Nephron (organoid): ENCODE measurements around the gene R3HDM2.
"Not testable (repeated sequence)": the region's sequence is repeated elsewhere in the genome, so short reads cannot be mapped to it uniquely, and the experiment has no call there.

Experiments used
- H3K27ac Mint-ChIP-seq, 3 experiments: 2 replicates each; pipeline ENCODE4 v1.8.0; 2020; ENCODE audit warnings: mixed read lengths in 3 of 3, mild to moderate bottlenecking in 2 of 3, moderate library complexity in 1 of 3
- H3K27me3 Mint-ChIP-seq: 2 replicates; pipeline ENCODE4 v1.8.0; 2021; ENCODE audit warnings: low read depth, mild to moderate bottlenecking, moderate library complexity, mixed read lengths
- H3K36me3 Mint-ChIP-seq: 2 replicates; pipeline ENCODE4 v1.8.0; 2020; ENCODE audit warnings: low read depth, mixed read lengths
- H3K4me1 Mint-ChIP-seq: 2 replicates; pipeline ENCODE4 v1.8.0; 2020; ENCODE audit warnings: mixed read lengths
- H3K4me3 Mint-ChIP-seq, 3 experiments: 2 replicates each; pipeline ENCODE4 v1.8.0; 2020; ENCODE audit warnings: mild to moderate bottlenecking in 3 of 3, mixed read lengths in 3 of 3, moderate library complexity in 2 of 3
- H3K9me3 Mint-ChIP-seq: 2 replicates; pipeline ENCODE4 v1.8.0; 2020; ENCODE audit warnings: mixed read lengths
- CTCF ChIP-seq, 3 experiments: fragments of 200-600 bp; sonication (generic); IDR thresholded peaks; one replicate each; pipeline ENCODE4 v1.5.0; 2021; ENCODE audit warnings: antibody characterized with exemption in 3 of 3; ENCODE audit not compliant: unreplicated experiment in 3 of 3

The R3HDM2 gene

GRCh38 chr12:57341275-57341990, 89.4 kb downstream of the R3HDM2 start:
- Mint-ChIP-seq H3K27me3 (no peaks in the 10 kb centered on the region), H3K36me3 (peaks cover 35% of the 10 kb centered on the region), H3K27ac (peak overlapping the region in 1 of 3 experiments; percentile 61), H3K4me1 (peaks cover 32% of the 10 kb centered on the region), H3K4me3 (no peak overlapping the region), H3K9me3 (peaks cover 1% of the 10 kb centered on the region)
- no peak for TF ChIP-seq CTCF (IDR thresholded peaks at IDR 0.05; ENCODE audit: unreplicated experiment in 3 of 3)

- no peaks in the 10 kb centered on the region for H3K9me3 Mint-ChIP-seq
- H3K4me1 Mint-ChIP-seq = peaks cover 32% of the 10 kb centered on the region
- H3K36me3 Mint-ChIP-seq = peaks cover 31% of the 10 kb centered on the region
- no peak for TF ChIP-seq CTCF (IDR thresholded peaks at IDR 0.05; ENCODE audit: unreplicated experiment in 3 of 3)
- no peaks in the 10 kb centered on the region for H3K27me3 Mint-ChIP-seq
- peak overlapping the region; percentile 26 to 60 (median 46) for H3K27ac Mint-ChIP-seq
- H3K4me3 Mint-ChIP-seq = no peak overlapping the region
Observed at GRCh38 chr12:57340104-57340503, 90.7 kb downstream of the R3HDM2 start.

GRCh38 chr12:57336299-57336698, 94.5 kb downstream of the R3HDM2 start:
- H3K4me3 Mint-ChIP-seq, H3K27me3 Mint-ChIP-seq, H3K9me3 Mint-ChIP-seq, H3K27ac Mint-ChIP-seq: not testable (repeated sequence)
- Mint-ChIP-seq H3K36me3 (peaks cover 25% of the 10 kb centered on the region), H3K4me1 (peaks cover 17% of the 10 kb centered on the region)

- no peaks in the 10 kb centered on the region for H3K4me1 Mint-ChIP-seq
- peaks cover 4% of the 10 kb centered on the region for H3K9me3 Mint-ChIP-seq
- no peak for TF ChIP-seq CTCF (IDR thresholded peaks at IDR 0.05; ENCODE audit: unreplicated experiment in 3 of 3)
- H3K27ac Mint-ChIP-seq = no peak overlapping the region
- peaks cover 33% of the 10 kb centered on the region for H3K36me3 Mint-ChIP-seq
- no peaks in the 10 kb centered on the region for H3K27me3 Mint-ChIP-seq
- no peak overlapping the region for H3K4me3 Mint-ChIP-seq
Observed at GRCh38 chr12:57334219-57334618, 96.6 kb downstream of the R3HDM2 start.

- no peaks in the 10 kb centered on the region for H3K27me3 Mint-ChIP-seq
- no peak overlapping the region for H3K4me3 Mint-ChIP-seq
- peaks cover 8% of the 10 kb centered on the region for H3K9me3 Mint-ChIP-seq
- TF ChIP-seq CTCF (IDR thresholded peaks at IDR 0.05; ENCODE audit: unreplicated experiment in 3 of 3) = no peak
- no peak overlapping the region for H3K27ac Mint-ChIP-seq
- H3K4me1 Mint-ChIP-seq = no peaks in the 10 kb centered on the region
- peaks cover 40% of the 10 kb centered on the region for H3K36me3 Mint-ChIP-seq
Observed at GRCh38 chr12:57332646-57333312, 98.1 kb downstream of the R3HDM2 start.

- no peaks in the 10 kb centered on the region for H3K4me1 Mint-ChIP-seq
- no peak for TF ChIP-seq CTCF (IDR thresholded peaks at IDR 0.05; ENCODE audit: unreplicated experiment in 3 of 3)
- no peaks in the 10 kb centered on the region for H3K27me3 Mint-ChIP-seq
- peaks cover 44% of the 10 kb centered on the region for H3K36me3 Mint-ChIP-seq
- H3K9me3 Mint-ChIP-seq = peaks cover 8% of the 10 kb centered on the region
- no peak overlapping the region for H3K27ac Mint-ChIP-seq
- H3K4me3 Mint-ChIP-seq = no peak overlapping the region
Observed at GRCh38 chr12:57330992-57331391, 99.9 kb downstream of the R3HDM2 start.
